NT2/D1 (cell line): ENCODE data around the gene TLK1.

Experiments
- SUZ12 ChIP-seq: IDR thresholded peaks from 2 replicates; pipeline ENCODE4 v1.6.1; 2011; ENCODE audit not compliant: insufficient read length, insufficient read depth; ENCODE audit errors: extremely low read depth
- YY1 ChIP-seq: IDR thresholded peaks from 2 replicates; pipeline ENCODE4 v1.6.1; 2011; ENCODE audit not compliant: insufficient read length, insufficient read depth
- ZNF274 ChIP-seq: IDR thresholded peaks from 2 replicates; pipeline ENCODE4 v1.6.1; 2011; ENCODE audit warnings: mild to moderate bottlenecking, low read depth, low read length

- TF ChIP-seq YY1 (no peak), SUZ12 (no peak), ZNF274 (no peak)
These were observed 217.7 kb downstream of the TLK1 start for GRCh38 chr2:170943041-170943440.
